GM18498 (cell line): ENCODE data around the gene NR5A2.

Experiments
- ATAC-seq: cut with Tn5 transposase; IDR thresholded peaks from one replicate; pipeline ENCODE4 v1.9.1; 2021; ENCODE audit warnings: mild to moderate bottlenecking, moderate library complexity; ENCODE audit not compliant: unreplicated experiment

NR5A2 gene

DNA sequence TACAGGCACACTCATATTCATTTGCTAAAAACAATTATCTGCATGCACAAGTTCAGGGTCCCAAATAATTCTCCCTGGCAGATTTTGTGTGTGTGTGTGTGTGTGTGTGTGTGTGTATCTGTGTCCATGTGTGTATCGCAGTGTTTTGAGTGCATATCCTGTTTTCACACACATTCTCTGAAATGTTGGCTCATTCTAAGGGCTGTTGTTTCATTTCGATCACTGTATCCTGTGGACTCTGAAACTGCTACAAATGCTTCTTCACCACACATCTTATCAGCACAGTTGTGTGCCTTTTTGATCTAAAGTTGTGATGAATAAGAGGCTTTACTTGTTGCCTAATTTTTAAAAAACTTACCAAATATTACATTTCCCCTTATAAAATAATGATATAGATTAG, 34.6 kb downstream of the NR5A2 start:
- ATAC-seq = no peak

DNA sequence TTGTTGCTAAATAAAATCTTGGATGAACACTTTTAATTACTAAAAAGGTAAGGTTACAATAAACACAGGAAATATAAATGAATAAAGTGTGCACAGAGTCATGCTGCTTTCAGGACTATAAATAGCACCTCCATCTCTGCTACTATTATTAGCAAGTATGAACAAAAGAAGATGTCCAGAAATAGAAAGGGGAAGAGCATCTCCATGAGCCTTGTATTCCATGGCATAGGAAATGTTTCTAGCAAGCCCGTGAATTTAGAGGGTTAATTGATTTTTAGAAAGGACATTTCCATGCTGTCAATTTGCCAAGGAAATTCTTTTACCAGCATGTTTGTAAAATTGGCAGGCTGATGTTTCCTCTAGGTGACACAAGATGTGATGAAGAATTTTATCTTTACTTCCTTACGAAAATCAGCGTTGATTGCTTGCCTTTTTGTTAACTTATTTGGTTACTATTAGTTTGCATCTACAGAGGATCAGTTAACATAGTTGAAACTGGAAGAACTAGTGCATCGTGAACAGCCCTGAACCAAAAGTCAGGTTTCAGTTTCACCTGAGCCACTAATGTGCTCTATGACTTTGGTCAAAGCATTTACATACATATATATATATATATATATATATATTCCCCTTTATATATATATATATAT, 45.3 kb downstream of the NR5A2 start:
- peak; percentile 98 for ATAC-seq

DNA sequence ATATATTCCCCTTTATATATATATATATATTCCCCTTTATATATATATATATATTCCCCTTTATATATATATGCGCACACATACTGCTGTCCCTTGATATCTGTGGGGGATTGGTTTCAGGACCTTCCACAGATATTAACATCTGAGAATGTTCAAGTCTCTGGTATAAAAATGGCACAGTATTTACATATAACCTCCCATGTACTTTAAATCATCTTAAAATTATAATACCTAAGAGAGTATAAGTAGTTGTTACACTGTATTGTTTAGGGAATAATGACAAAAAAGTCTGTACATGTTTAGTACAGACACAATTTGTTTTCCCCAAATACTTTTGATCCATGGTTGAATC, 45.8 kb downstream of the NR5A2 start:
- peak; percentile 46 for ATAC-seq

DNA sequence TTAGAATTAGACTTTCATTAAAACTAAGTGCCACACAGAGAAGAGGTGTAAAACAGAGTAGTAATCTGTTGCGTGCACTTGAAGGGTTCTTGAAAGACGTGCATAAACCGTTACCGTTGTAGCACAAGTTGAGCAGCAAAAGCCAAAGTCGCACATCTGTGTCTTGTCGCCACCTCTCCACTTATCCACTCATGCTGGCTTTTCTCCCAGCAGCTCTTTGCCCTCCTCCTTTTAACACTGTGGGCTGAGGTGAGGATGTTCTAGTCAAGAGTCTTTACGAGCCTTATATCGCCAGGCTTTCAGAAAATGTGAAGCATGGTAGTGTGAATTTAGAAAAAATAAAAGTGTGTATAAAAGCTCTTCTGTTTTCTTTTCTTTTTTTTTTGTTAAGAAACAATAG, 48.0 kb downstream of the NR5A2 start:
- ATAC-seq = no peak

DNA sequence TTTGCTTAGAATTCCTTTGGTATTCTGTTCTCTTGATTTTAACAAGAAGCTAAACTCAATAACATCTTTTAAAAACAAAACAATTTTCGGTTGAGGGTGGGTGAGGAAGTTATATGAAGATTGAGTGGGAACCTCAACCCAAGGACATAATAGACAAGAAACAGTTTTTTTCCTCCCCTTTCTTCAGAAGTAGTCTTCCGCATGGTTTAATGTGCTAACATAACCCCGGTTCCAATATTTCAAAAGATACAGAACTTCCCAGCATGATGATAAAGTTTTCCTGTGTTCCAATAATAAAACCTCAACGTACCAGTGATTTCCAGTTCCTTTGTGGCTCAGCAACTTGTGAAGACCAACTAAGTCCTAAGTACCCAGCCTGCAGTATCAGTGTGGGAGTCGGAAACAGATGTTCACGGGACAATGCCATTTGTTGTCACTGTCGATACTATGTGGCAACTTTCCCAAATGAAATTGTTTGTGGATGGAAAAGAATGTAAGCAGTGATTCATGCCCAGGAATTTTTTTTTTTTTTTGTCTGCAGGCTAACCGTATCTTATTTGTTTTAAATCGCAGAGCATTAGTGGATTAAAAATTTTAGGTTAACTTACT, 48.5 kb downstream of the NR5A2 start:
- ATAC-seq = no peak

DNA sequence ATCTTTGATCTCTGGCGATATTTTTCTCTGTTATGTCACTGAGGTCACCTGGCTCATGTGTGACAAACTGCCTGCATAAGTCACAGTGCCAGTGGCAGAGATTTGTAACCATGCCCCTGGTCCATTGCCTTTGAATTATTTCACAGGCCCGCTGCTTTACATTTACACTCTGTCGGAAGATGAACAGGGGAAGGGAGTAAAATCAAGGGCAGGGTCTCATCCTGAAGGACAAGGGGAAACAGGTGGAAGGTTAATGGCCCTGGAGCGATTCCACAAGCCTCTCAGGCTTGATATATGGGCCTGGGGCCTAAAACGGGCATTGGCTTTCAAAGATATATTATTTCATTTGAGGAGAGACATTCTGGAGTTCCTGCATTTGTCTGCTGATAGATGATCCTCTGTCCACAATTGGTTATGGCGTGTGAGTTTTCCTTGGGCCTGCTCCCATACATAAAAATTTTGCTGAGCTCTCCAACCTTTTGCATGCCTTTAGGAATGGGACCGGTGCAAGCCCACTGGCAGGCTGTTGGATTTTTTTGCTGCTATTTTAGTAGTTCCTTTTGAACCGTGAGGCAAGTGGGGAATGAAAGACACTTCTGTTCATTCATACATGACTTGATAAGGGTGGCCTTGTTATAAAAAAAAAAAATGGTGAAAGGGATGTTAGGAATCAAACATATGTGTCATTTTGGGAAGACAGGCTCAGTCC, 51.9 kb downstream of the NR5A2 start:
- no peak for ATAC-seq

DNA sequence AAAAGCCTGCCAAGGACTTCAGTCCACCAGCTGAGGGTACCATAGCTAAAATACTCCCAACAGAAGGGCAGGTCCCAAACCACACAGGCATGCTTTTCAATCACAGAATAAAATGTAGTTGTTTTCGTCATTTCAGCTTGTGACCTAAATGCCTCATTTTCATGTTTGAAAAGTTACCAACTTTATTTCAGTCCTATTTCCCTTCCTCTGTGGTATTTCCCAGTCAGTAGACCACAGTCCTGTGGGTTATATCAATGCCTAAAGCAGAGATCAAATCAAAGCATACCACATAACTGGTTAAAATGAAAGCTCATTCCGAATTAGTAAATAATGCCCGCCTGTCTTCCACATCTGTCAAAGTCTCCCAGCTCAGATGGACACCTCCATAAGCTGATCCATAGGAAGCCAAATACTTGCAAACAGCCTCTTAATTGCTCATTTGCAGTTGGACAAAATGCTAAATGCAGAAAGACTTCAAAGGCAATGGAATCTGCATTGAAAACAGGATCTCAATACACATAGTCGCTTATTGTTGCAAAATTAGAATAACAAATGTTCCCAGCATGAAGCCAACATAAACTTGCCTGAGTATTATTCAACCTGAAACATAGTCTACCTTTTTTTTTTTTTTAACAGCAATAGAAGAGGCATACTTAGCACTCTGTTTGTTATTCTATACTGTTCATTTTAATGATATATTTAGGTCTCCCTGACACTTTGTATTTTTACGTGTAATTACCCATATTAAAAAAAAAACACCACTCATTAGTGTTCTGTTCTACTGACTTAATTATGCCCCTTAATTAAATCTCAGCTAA, 53.9 kb downstream of the NR5A2 start:
- no peak for ATAC-seq

DNA sequence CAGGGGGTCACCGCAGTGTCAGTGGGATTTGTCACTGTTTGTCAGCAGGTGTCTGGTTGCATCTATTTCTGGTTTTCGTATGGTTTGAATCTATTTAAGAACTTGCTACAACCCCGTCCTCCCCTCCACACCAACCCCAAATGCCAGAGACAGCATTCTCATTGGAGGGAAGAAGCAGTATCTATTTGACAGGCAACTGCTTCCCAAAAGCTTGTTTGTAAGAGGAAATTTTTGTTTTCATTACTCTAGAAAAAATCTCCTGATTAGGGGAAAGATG, 54.4 kb downstream of the NR5A2 start:
- ATAC-seq = no peak

DNA sequence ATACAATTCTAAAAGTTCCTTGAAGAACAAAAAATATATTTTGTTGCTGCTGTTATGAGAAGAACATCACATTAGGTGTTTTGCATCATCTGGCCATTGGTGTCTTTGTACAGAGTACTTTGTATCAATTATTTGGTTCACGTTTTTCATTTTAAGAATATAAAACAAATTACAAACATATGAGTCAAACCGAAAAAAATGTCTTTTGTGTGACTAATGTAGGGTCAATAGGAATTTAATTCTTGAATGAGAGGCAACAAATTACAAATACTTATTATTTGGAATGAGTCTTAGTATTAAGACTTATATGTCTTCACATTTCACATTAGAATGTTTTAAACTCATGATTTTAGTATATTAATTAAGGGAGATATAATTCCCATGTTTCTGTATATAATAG, 54.8 kb downstream of the NR5A2 start:
- ATAC-seq = no peak

DNA sequence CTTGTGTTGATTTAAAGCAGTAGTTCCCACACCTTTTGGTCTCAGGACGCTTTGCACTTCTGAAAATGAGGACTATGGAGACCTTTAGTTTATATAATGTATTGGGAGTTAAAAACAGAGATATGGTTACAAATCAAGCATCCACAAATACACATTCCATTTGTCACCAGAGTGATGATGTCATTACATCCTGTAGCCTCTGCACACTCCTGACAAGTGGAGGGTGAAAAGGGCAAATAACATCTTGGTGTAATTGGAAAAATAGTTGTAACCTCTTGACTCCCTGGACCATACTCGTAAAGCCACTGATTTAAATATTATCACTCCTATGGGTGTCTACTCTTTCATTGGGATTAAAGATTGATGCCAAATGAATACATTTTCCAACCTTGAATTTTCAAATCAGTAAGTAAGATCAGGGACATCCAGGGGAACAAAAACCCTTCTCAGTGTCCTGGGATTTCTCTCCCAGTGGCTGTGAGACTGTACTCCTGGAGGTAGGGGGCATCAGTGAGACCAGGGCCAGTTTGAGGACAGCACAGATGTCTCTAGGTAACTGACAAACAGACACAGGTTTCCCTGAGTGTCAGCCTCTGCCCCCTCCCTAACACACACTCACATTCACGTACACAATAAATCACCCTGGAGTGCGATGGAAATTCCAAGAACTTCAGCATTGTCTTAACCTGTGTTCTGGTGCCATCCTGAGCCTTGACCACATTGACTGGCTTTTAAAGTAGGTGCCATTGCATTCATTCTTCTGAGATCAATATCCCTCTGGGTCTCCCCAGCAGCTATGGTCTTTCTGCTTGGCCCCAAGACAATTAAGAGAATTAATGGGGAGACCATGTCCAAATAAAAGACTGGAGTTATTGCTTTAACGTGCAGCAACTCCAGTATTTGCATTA, 63.0 kb downstream of the NR5A2 start:
- ATAC-seq = no peak

DNA sequence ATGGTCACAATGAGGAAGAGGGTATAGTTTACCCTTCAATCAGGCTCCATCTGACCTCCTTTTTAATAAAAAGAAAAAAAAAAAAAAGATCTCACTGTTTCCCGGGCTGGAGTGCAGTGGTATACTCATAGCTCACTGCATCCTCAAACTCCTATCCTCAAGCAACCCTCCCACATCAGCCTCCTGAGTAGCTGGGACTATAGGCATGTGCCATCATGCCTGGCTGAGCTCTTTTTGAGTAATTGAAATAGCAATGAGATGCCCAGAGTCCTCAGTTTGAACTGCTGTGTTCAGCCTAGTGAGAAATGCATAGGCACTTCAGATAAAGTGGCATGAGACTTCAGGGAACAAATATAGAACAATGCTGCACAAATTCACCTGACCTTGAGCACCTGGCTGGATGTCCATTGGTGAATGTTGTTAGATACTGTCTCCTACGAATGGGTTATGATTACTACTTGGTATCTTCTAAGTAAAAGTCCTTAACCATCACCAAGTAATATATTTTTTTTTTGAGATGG, 67.6 kb downstream of the NR5A2 start:
- ATAC-seq = no peak

DNA sequence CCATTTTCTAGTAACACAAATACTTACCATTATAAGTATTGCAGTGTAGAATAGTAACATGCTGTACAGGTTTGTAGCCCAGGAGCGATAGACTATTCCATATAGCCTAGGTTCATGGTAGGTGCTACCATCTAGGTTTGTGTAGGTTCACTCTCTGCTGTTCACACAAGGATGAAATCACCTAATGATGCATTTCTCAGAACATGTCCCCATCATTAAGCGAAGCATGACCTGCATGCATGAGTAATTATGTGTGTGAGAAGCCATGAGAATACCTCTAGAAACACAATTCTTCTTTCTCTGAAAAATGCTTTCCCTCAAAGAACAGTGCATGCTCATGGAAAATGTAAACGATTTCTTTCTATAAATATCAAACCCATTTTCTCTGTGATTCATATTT, 69.3 kb downstream of the NR5A2 start:
- ATAC-seq = no peak

DNA sequence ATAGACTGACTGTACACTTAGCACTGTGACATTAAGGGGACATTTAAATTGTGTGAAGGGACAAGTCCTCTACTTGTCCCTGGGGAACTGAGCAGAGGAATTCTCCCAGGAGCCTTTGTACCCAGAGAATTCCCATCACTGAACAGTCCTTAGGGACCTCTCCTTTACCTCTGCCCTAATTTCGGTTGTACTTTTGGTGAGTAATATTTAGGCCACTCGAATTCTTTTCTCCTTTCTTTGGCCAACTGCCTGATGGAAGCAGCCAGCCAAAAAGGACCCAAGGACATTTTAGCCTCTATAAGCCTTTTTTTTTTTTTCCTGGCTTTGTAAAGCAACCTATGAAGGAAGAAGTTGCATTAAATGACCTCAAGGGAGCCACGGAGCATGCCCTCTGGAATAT, 71.5 kb downstream of the NR5A2 start:
- no peak for ATAC-seq

DNA sequence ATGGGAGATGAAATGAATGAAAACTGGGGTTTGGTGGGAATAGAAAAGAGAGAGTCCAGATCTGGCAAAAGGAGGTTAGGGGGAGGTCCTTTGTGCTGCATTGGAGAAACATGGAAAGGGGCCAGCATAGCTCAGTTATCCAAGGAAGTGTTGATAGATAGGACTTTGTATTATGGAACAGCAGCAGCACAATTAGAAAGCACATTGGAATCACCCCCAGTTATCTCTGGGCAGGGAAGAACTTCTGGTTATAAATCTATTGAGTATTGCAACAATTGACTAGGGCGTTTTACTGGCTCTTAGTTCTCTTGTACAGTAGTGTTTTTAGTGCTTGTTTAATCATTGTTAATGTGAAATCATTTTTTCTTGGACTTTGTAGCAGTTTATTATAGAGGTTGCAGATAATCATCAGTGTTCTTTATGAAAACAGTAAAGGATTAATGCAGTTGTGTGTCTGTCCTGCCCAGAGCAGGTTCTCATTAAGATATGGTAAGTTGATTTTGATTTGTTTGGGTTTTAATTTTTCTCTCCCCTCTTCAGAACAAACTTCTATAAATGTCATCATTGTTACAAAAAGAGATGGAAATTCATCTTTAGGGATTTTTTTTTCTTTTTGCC, 76.6 kb downstream of the NR5A2 start:
- no peak for ATAC-seq

DNA sequence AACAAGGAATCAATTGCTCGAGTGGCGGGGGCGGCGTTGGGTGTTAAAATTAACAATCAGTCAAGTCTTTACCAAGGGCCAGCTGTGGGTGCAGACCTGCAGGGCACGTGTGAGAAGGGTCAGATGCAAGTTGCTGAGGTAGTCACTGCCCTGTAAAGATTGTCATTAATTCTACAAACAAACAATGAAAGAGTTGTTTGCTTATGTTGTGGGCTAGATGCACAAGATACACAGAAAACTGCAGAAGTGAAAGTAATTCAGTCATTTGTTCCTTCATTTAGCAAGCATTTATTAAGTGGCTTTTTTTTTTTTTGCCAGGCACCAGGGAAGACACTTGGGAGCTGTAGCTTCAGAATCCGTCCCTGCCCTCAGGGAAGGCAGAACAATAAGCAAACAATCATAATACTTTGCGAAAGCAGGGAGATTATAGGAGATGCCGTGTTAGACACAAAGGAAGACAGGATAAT, 79.5 kb downstream of the NR5A2 start:
- ATAC-seq = no peak

DNA sequence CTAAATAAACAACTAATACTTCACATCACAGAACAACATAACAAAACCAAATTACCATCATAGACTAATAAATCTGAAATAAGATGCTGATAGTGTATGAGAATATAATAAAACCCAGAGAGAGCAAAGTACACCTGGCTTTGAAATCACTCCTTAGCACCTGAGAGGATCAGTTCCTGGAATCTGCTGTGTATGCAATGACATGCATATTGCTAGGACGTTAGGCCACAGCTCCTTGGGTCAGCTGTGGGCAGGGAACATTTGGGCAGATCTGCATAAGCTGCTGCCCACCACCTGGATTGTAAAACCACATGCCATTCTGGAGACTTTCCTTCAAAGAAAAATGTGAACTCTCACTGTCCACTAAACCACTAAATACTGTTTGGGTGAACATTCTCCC, 81.1 kb downstream of the NR5A2 start:
- ATAC-seq = no peak

DNA sequence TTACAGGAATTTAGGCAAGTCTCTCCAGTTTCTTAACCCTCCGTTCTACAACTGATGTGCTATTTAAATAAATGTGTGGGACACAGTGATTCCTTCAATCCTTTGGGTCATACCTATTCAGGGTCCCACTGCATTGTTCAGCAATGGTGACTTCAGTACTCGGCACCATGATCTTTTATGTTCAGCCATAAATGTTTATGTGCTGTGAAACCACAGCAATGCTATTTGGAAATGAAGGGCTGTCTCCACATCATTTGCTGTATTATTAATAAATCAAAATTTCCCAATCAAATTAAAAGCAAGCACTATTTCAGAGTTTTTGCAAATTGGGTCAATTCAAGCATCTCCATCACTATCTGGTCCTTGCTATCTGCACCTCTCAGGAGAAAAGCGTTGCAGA, 84.8 kb downstream of the NR5A2 start:
- no peak for ATAC-seq

DNA sequence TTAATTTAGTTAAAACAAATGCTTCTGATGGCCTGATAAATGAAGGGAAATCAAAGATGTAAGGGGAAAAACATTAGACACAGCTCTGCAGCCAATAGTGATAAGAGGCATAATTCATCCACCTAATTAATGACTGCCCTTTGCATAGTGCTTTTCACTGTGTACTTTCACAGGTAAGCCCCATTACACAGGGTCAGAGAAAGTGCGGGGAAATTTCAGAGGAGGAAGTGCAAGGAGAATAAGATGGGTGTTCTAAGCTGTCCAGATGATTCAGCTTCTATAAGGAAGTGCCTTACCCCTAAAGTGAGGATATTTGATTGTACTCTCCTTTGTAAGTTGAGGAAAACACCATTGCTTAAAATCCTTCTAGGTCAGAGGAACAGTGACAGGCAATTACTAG, 88.0 kb downstream of the NR5A2 start:
- no peak for ATAC-seq

DNA sequence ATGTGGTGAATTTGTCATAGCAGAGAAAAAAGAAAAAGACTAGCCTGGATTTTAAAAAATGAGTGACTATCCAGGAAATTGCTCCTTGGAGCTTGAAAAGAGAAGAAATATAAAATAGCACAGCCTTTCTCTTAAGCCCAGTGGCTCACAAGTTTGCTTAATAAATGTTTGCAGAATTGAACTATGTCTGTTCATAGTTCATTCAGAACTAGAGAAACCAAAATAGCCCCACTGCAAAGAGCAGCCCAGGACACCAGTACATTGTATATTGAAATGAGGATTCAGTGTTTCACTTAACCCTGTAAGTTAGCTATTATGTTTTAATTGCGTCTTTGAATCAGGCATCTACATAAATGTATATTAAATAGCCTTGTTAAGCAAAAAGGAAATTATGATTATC, 88.8 kb downstream of the NR5A2 start:
- no peak for ATAC-seq
